HAP-1 (cell line): ENCODE results near the gene PACSIN2.

Experiments used
- DNase-seq, 2 experiments: peaks; one replicate each; pipeline ENCODE4 v3.0.0-alpha.2; 2016 to 2020; ENCODE audit warnings: low spot score in 2 of 2
- H3K27me3 ChIP-seq: fragments of 250-450 bp; sonication (Bioruptor Pico); 2 replicates; pipeline ENCODE4 v1.5.1; 2020; ENCODE audit warnings: low read depth, mild to moderate bottlenecking, moderate library complexity
- H3K36me3 ChIP-seq: fragments of 250-450 bp; sonication (Bioruptor Pico); replicated peaks from 2 replicates; pipeline ENCODE4 v1.5.1; 2020; ENCODE audit warnings: mild to moderate bottlenecking
- H3K4me1 ChIP-seq: fragments of 250-450 bp; sonication (Bioruptor Pico); 2 replicates; pipeline ENCODE4 v1.5.1; 2020; ENCODE audit warnings: mild to moderate bottlenecking
- H3K4me3 ChIP-seq: fragments of 250-450 bp; sonication (Bioruptor Pico); 2 replicates; pipeline ENCODE4 v1.5.1; 2020; ENCODE audit warnings: mild to moderate bottlenecking, moderate library complexity
- H3K9me3 ChIP-seq: fragments of 250-450 bp; sonication (Bioruptor Pico); 2 replicates; pipeline ENCODE4 v1.5.1; 2020; ENCODE audit warnings: mild to moderate bottlenecking, moderate library complexity
- in situ Hi-C: fragments of 300-500 bp; cut with MboI; formaldehyde crosslinking; loops from 3 replicates; pipeline ENCODE4 v1.14.3; 2020; ENCODE audit warnings: low sequenced_read_pairs, inconsistent platforms, mixed read lengths

The PACSIN2 gene

DNA sequence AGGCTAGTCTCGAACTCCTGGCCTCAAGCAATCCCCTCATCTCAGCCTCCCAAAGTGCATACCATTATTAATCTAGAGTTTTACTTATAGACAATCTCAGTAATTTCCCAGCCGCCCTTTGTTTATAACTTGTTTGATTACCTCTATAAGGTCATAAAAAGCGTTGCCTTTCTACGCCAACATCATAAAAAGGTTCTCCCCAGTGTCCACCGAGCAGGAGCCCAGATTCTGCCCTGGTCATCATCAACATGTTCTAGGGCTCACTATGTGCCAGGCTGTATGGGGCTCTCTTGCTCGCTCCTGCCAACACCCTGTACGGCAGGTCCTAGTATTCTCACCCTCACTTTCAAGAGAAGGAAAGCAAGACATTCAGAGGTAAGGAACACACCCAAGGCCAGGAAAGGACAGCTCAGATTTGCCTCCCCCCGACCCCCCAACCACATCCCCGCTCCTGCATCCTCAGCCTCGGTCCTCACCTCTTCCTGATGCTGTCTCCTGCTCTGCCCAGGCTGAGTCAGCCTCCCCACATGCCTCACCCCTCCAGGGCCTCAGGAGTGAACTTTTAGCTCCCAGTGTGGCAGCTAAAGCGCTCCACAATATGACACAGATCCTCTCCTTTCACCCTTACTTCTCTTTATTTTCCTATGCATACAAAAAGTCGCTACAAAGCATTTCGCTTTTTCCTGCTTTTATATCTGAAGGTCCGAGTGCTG lies 172.1 kb downstream of the PACSIN2 start:
- no peak for DNase-seq

DNA sequence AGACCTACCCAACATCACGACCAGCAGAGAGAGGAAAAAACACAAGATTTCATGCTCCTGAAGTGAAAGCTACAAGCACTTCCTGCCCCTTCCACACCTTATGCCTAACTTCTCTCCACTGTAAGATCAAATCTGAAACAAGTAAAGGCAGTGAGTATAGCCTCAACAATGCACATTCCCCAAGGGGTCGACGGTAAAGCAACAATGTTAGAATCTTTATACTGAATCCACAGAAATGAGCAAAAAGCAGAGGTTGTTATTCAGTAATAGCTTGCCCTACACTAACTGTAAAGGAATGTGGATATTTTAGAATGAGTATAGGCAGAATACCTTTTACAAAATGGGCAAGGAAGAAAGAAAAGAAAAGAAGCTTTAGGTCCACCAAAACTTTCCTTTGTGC lies 173.5 kb downstream of the PACSIN2 start:
- Histone ChIP-seq H3K4me3 (no peak overlapping the region), H3K27me3 (no peaks in the 10 kb centered on the region), H3K36me3 (no peaks in the 10 kb centered on the region), H3K4me1 (no peaks in the 10 kb centered on the region), H3K9me3 (no peaks in the 10 kb centered on the region)
- in situ Hi-C loops = no loop called here
- no peak for DNase-seq

More for the DNA sequence above, 172.1 kb downstream of the PACSIN2 start:
- Histone ChIP-seq H3K4me1 (no peaks in the 10 kb centered on the region), H3K36me3 (no peaks in the 10 kb centered on the region), H3K9me3 (no peaks in the 10 kb centered on the region), H3K27me3 (no peaks in the 10 kb centered on the region), H3K4me3 (no peak overlapping the region)
- in situ Hi-C loops = no loop called here

DNA sequence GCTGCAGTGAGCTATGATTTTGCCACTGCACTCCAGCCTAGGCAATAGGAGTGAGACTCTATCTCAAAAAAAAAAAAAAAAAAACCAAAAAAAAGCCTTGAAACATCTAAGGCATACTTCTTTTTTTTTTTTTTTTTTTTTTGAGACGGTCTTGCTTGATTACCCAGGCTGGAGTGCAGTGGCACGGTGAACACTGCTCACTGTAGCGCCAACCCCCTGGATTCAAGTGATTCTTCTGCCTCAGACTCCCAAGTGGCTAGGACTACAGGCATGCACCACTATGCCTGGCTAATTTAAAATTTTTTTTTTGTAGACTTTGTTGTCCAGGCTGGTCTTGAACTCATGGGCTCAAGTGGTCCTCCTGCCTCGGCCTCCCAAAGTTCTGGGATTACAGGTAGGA lies 177.4 kb downstream of the PACSIN2 start:
- no peak for DNase-seq
- in situ Hi-C loops = no loop called here
- no peaks in the 10 kb centered on the region; the same call in 1 of the 2 replicates for H3K36me3 ChIP-seq
- H3K27me3 ChIP-seq = no peaks in the 10 kb centered on the region
- H3K4me1 ChIP-seq = no peaks in the 10 kb centered on the region
- no peaks in the 10 kb centered on the region for H3K9me3 ChIP-seq
- no peak overlapping the region for H3K4me3 ChIP-seq

DNA sequence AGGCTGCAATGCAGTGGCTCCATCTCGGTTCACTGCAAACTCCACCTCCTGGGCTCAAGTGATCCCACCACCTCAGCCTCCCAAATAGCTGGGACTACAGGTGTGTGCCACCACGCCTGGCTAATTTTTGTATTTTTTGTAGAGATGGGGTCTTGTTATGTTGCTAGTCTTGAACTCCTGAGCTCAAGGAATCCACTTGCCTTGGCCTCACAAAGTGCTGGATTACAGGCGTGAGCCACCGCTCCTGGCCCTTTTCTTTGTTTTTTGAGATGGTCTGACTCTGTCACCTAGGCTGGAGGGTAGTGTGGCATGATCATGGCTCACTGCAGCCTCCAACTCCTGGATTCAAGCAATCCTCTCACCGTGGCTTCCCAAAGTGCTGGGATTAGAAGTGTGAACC lies 178.9 kb downstream of the PACSIN2 start:
- no peak for DNase-seq
- Histone ChIP-seq H3K36me3 (no peaks in the 10 kb centered on the region; the same call in 1 of the 2 replicates), H3K4me1 (no peaks in the 10 kb centered on the region), H3K9me3 (no peaks in the 10 kb centered on the region), H3K4me3 (no peak overlapping the region), H3K27me3 (no peaks in the 10 kb centered on the region)
- in situ Hi-C loops = no loop called here

DNA sequence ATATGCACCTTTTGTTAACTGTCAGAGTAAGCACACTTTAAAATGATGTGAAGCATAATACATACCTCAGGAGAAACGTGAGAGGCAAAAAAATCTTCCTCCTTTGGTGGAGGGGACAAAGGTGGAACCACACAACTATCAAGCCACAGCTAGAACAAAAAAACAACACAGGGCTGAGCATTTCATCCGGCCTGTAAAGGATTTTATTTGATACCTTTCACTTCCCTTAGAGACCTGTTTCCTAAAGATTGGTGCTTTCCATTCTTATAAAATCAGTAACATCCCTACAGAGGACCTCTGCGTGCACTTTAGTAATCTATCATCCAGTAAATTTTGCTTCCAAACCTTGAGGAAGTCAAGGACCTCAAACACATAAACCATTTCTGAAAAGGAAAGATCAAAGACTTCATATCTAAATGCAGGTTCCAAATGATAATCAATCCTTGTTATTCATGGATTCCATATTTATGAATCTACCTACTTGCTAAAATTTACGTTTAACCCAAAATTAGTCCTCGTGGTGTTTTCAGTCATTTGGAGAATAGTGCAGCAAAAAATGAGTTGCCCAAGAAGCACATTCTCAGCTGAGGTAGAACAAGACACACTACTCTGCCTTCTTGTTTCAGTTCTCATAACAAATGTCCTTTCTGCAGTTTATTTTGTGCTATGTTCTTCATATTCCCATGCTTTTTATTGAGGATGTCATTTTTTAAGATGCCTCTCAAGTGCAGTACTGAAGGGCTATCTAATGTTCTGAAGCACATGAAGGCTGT lies 180.6 kb downstream of the PACSIN2 start:
- H3K4me1 ChIP-seq = peaks cover 13% of the 10 kb centered on the region
- peaks cover 6% of the 10 kb centered on the region; the same call in 1 of the 2 replicates for H3K36me3 ChIP-seq
- in situ Hi-C loops = no loop called here

DNA sequence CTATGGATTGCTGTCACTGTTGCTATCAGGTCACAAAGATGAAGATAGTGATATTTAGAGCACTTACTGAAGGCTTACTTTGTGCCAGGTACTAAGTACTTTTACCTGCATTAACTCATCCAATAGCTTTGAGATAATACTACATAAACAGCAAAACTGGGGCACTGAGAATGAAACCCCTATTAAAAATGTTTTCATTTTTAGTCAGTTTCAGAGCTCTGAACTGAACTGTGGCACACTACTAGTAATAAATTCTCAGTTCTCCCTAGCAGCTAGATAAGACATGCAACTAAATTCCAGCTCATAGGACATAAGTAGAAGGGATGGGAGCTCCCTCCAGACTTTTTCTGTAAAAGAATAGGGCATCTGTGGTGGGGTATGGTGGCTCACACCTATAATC lies 181.8 kb downstream of the PACSIN2 start:
- Histone ChIP-seq H3K9me3 (no peaks in the 10 kb centered on the region), H3K27me3 (no peaks in the 10 kb centered on the region), H3K4me1 (peaks cover 19% of the 10 kb centered on the region), H3K36me3 (peaks cover 6% of the 10 kb centered on the region; the same call in 1 of the 2 replicates), H3K4me3 (no peak overlapping the region)
- in situ Hi-C loops = no loop called here
- no peak for DNase-seq

More for the DNA sequence above, 180.6 kb downstream of the PACSIN2 start:
- no peak overlapping the region for H3K4me3 ChIP-seq
- H3K27me3 ChIP-seq = no peaks in the 10 kb centered on the region
- DNase-seq = no peak
- no peaks in the 10 kb centered on the region for H3K9me3 ChIP-seq

DNA sequence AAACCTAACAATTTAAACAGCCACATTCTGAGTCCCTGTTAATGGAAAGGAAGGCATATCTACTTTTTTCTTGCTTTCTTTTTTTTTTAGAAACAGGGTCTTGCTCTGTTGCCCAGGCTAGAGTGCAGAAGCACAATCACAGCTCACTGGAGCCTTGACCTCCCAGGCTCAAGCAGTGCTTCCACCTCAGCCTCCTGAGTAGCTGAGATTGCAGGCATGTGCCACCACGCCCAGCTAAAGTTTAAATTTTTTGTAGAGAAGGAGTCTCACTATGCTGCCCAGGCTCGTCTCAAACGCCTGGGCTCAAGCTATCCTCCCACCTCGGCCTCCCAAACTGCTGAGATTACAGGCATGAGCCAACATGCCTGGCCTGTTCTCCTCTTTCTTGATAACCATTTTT lies 183.2 kb downstream of the PACSIN2 start:
- in situ Hi-C loops = no loop called here
- Histone ChIP-seq H3K27me3 (no peaks in the 10 kb centered on the region), H3K9me3 (no peaks in the 10 kb centered on the region), H3K4me1 (peaks cover 19% of the 10 kb centered on the region), H3K36me3 (peaks cover 6% of the 10 kb centered on the region; the same call in 1 of the 2 replicates), H3K4me3 (no peak overlapping the region)
- DNase-seq = no peak

DNA sequence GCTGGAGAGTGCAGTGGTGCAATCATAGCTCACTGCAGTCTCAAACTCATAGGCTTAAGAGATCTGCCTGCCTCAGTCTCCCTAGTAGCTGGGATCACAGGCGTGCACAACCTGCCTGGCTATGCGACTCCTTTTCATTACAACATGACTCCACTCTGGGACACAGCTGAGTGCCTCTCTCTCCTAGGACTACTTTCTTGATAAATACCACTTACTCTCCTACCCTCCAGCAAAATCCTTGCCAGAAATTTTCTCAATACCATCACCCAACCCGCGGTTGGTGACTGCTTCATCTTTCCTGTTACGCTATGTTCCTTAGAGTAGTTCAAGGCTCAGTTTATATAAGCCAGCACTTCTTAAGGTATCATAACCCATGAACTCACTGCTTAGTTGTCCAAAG lies 184.8 kb downstream of the PACSIN2 start:
- Histone ChIP-seq H3K9me3 (no peaks in the 10 kb centered on the region), H3K4me1 (peaks cover 19% of the 10 kb centered on the region), H3K27me3 (no peaks in the 10 kb centered on the region), H3K36me3 (peaks cover 6% of the 10 kb centered on the region; the same call in 1 of the 2 replicates), H3K4me3 (no peak overlapping the region)
- in situ Hi-C loops = no loop called here
- DNase-seq = no peak

DNA sequence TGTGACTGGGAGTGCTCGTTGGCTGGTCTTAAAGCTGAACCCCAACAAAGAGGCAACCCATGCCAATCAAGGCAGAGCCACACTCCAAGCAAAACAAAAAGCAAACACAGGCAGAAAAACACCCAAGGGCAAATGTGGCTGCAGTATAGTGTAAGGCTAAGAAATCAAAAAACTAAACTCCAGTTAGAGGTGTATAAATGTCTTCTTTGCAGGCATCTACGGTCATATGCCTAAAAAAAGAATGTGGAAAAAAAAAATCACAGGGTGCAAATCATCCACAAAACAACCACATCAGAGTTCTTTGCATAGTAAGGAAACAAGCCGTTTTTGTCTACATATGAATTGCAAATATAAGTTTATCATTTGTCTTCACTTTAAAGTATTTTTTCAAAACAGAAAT lies 185.6 kb downstream of the PACSIN2 start:
- Histone ChIP-seq H3K27me3 (no peaks in the 10 kb centered on the region), H3K4me3 (no peak overlapping the region), H3K9me3 (no peaks in the 10 kb centered on the region), H3K36me3 (peaks cover 9% of the 10 kb centered on the region; the same call in 1 of the 2 replicates), H3K4me1 (peaks cover 19% of the 10 kb centered on the region)
- in situ Hi-C loops = no loop called here
- DNase-seq = peak in 1 of 2 experiments; percentile 16

DNA sequence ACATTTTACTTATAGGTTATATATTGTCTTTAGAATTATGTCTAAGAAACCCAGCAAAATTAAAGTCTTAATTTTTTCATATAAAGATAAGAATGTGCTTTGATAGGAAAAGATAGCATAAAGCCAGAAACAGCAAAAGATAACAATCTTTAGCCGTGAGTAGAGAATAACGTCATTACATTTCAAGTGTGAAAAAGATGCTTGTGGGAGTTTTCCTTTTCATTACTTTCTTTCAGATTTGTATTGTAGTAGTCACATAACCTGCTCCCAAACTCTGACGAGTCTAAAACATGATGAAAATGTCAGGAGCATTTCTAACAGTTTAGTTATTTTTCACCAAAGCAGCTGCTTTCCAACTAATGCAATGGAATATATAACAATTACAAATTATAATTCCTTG lies 189.2 kb downstream of the PACSIN2 start:
- in situ Hi-C loops = no loop called here
- no peak for DNase-seq
- Histone ChIP-seq H3K4me3 (no peak overlapping the region), H3K9me3 (no peaks in the 10 kb centered on the region), H3K36me3 (peaks cover 8% of the 10 kb centered on the region; the same call in 1 of the 2 replicates), H3K4me1 (peaks cover 19% of the 10 kb centered on the region), H3K27me3 (no peaks in the 10 kb centered on the region)

DNA sequence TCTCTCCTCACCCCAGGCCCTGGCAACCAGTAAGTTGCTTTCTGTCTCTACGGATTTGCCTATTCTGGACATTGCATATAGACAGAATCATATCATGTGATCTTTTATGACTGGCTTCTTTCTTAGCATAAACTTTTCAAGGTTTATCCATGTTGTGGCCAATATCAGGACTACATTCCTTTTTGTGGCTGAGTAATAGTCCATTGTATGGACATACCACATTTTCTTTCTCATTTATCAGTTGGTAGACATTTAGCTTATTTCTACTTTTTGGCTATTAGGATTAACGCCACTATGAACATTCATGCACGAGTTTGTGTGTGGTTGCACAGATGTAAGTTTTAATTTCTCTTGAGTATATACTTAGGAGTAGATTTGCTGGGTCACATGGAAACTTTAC lies 193.6 kb downstream of the PACSIN2 start:
- H3K27me3 ChIP-seq = no peaks in the 10 kb centered on the region
- no peaks in the 10 kb centered on the region for H3K9me3 ChIP-seq
- H3K36me3 ChIP-seq = peaks cover 9% of the 10 kb centered on the region
- H3K4me3 ChIP-seq = no peak overlapping the region
- no peak for DNase-seq
- H3K4me1 ChIP-seq = 0 out of 2 replicates have a peak, but pooled peaks cover 5% of the 10 kb centered on the region
- in situ Hi-C loops = loop anchor here (5.0 kb wide), 1 partner anchor 199 kb away; no protein-coding TSS in a partner anchor

DNA sequence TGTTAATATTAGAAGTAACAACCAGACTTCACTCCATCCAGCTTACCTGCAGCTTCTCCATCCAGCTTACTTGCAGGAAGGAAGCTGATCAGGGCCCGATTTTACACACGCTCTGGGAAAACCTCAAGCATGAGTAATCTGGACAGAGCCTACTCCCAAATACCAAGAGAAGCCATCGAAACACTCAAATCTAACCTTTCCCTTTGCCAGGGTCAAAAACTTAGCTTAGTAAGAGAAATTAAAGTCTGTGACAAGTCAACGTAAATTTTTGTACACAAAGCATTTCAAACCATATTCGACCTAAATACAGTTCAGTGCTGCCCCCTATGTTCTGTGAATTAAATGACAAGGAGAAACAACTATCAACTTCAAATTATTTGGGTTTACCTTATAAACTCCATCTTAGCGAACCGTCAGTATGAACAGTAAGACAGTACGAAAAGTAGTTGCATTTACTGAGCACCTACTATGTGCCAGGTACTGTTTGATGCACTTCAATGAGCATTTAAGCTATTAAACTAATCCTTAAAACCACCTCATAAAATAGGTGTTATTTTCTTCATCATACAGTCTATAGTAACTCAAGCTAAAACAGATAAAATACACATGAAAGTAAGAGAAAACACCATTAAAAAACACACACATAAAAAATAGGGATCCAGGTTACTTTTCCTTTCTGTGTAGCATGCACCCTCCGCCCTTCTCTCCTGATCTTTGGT lies 194.7 kb downstream of the PACSIN2 start:
- Histone ChIP-seq H3K27me3 (no peaks in the 10 kb centered on the region), H3K9me3 (no peaks in the 10 kb centered on the region), H3K4me1 (0 out of 2 replicates have a peak, but pooled peaks cover 5% of the 10 kb centered on the region), H3K4me3 (no peak overlapping the region), H3K36me3 (peaks cover 10% of the 10 kb centered on the region)
- DNase-seq = peak; percentile 26 to 62
- in situ Hi-C loops = loop anchor here (5.0 kb wide), 1 partner anchor 198 kb away; no protein-coding TSS in a partner anchor
